H9 (cell line): ENCODE measurements around the gene PREX1. TPM values are rescaled to one million over a fixed set of nuclear protein-coding genes. Genes with fewer than 3 reads are reported as not detected.

ENCODE experiments used
- DNase-seq: peaks from one replicate; pipeline ENCODE4 v3.0.0-alpha.2; 2017
- H2AFZ ChIP-seq: one replicate; pipeline ENCODE4 v1.6.1; 2013; ENCODE audit warnings: mild to moderate bottlenecking, low read length, control low read depth, moderate library complexity
- H2AK5ac ChIP-seq: 2 replicates; pipeline ENCODE4 v1.6.1; 2013; ENCODE audit warnings: low read length, control low read depth, mixed read lengths; ENCODE audit not compliant: insufficient read length
- H2BK120ac ChIP-seq: one replicate; pipeline ENCODE4 v1.6.1; 2013; ENCODE audit warnings: low read depth, mild to moderate bottlenecking, low read length, control low read depth, inconsistent platforms; ENCODE audit not compliant: poor library complexity, severe bottlenecking
- H2BK12ac ChIP-seq: 2 replicates; pipeline ENCODE4 v1.6.1; 2013; ENCODE audit warnings: low read length, control low read depth, mixed read lengths, low read depth; ENCODE audit not compliant: insufficient read length
- H2BK15ac ChIP-seq: 2 replicates; pipeline ENCODE4 v1.6.1; 2013; ENCODE audit warnings: low read depth, low read length, control low read depth
- H2BK20ac ChIP-seq: one replicate; pipeline ENCODE4 v1.6.1; 2013; ENCODE audit warnings: low read depth, mild to moderate bottlenecking, low read length, control low read depth, inconsistent platforms; ENCODE audit not compliant: poor library complexity, severe bottlenecking
- H2BK5ac ChIP-seq: 2 replicates; pipeline ENCODE4 v1.6.1; 2013; ENCODE audit warnings: low read length, control low read depth, mixed read lengths; ENCODE audit not compliant: insufficient read length
- H3K14ac ChIP-seq: 2 replicates; pipeline ENCODE4 v1.6.1; 2013; ENCODE audit warnings: low read length, control low read depth; ENCODE audit not compliant: insufficient read depth
- H3K18ac ChIP-seq: 2 replicates; pipeline ENCODE4 v1.6.1; 2013; ENCODE audit warnings: low read depth, mild to moderate bottlenecking, mixed read lengths, low read length, control low read depth; ENCODE audit not compliant: insufficient read length
- H3K23ac ChIP-seq: 2 replicates; pipeline ENCODE4 v1.6.1; 2013; ENCODE audit warnings: low read length, control low read depth, mixed read lengths, low read depth; ENCODE audit not compliant: insufficient read length
- H3K23me2 ChIP-seq: 2 replicates; pipeline ENCODE4 v1.6.1; 2013; ENCODE audit warnings: low read depth, mild to moderate bottlenecking, mixed read lengths, low read length, control low read depth; ENCODE audit not compliant: insufficient read length, poor library complexity, severe bottlenecking
- H3K27ac ChIP-seq: 2 replicates; pipeline ENCODE4 v1.5.1; 2013; ENCODE audit warnings: low read length, control low read depth, mixed read lengths, low read depth; ENCODE audit not compliant: insufficient read length
- H3K27me3 ChIP-seq: 2 replicates; pipeline ENCODE4 v1.6.1; 2013; ENCODE audit warnings: low read length, control low read depth, inconsistent platforms; ENCODE audit not compliant: insufficient read depth
- H3K4ac ChIP-seq: 2 replicates; pipeline ENCODE4 v1.6.1; 2013; ENCODE audit warnings: low read depth, mild to moderate bottlenecking, control low read depth, inconsistent platforms, low read length, moderate library complexity
- H3K4me1 ChIP-seq: 2 replicates; pipeline ENCODE4 v1.6.1; 2013; ENCODE audit warnings: low read length, control low read depth, inconsistent platforms; ENCODE audit not compliant: insufficient read depth
- H3K4me2 ChIP-seq: 2 replicates; pipeline ENCODE4 v1.6.1; 2013; ENCODE audit warnings: low read length, control low read depth, mixed read lengths; ENCODE audit not compliant: insufficient read length, insufficient read depth
- H3K56ac ChIP-seq: 2 replicates; pipeline ENCODE4 v1.6.1; 2013; ENCODE audit warnings: low read depth, mild to moderate bottlenecking, mixed read lengths, low read length, control low read depth; ENCODE audit not compliant: insufficient read length
- H3K79me1 ChIP-seq: 2 replicates; pipeline ENCODE4 v1.6.1; 2013; ENCODE audit warnings: low read depth, mild to moderate bottlenecking, moderate library complexity, low read length, control low read depth, inconsistent platforms; ENCODE audit not compliant: insufficient read depth, poor library complexity, severe bottlenecking
- H3K79me2 ChIP-seq: 2 replicates; pipeline ENCODE4 v1.6.1; 2013; ENCODE audit warnings: low read length, control low read depth, inconsistent platforms; ENCODE audit not compliant: insufficient read depth
- H3K9ac ChIP-seq: 2 replicates; pipeline ENCODE4 v1.6.1; 2013; ENCODE audit warnings: low read length, control low read depth, mixed read lengths; ENCODE audit not compliant: insufficient read length; ENCODE audit errors: extremely low read depth
- H3K9me3 ChIP-seq: one replicate; pipeline ENCODE4 v1.6.1; 2013; ENCODE audit warnings: low read depth, low read length, inconsistent platforms; ENCODE audit not compliant: control insufficient read depth
- H3T11ph ChIP-seq: one replicate; pipeline ENCODE4 v1.6.1; 2013; ENCODE audit warnings: mild to moderate bottlenecking, low read length, control low read depth, inconsistent platforms
- H4K20me1 ChIP-seq: one replicate; pipeline ENCODE4 v1.6.1; 2013; ENCODE audit not compliant: control insufficient read depth, insufficient read length, insufficient read depth
- H4K5ac ChIP-seq: 2 replicates; pipeline ENCODE4 v1.6.1; 2013; ENCODE audit warnings: low read depth, mild to moderate bottlenecking, mixed read lengths, low read length, control low read depth; ENCODE audit not compliant: insufficient read length
- H4K8ac ChIP-seq: replicated peaks from 2 replicates; pipeline ENCODE4 v1.6.1; 2013; ENCODE audit warnings: low read length, control low read depth, mixed read lengths, low read depth; ENCODE audit not compliant: insufficient read length
- H4K91ac ChIP-seq: 2 replicates; pipeline ENCODE4 v1.6.1; 2013; ENCODE audit warnings: low read depth, mild to moderate bottlenecking, moderate library complexity, mixed read lengths, low read length, control low read depth; ENCODE audit not compliant: insufficient read length
- H3K27ac Mint-ChIP-seq, 3 experiments: 2 replicates in 2 of 3; 3 replicates in 1 of 3; pipeline ENCODE4 v1.8.0; 2020 to 2021; ENCODE audit warnings: mixed read lengths in 3 of 3, mild to moderate bottlenecking in 1 of 3, moderate library complexity in 1 of 3
- H3K27me3 Mint-ChIP-seq: 2 replicates; pipeline ENCODE4 v1.8.0; 2021; ENCODE audit warnings: low read depth, mild to moderate bottlenecking, moderate library complexity, mixed read lengths
- H3K36me3 Mint-ChIP-seq, 3 experiments: 2 replicates in 2 of 3; 3 replicates in 1 of 3; pipeline ENCODE4 v1.8.0; 2020 to 2021; ENCODE audit warnings: low read depth in 3 of 3, mixed read lengths in 3 of 3; ENCODE audit not compliant: insufficient read depth in 1 of 3
- H3K4me1 Mint-ChIP-seq, 2 experiments: 2 replicates each; pipeline ENCODE4 v1.8.0; 2020; ENCODE audit warnings: mixed read lengths in 2 of 2
- H3K4me3 Mint-ChIP-seq, 2 experiments: 2 replicates in 1 of 2; 3 replicates in 1 of 2; pipeline ENCODE4 v1.8.0; 2020 to 2021; ENCODE audit warnings: mild to moderate bottlenecking in 2 of 2, mixed read lengths in 2 of 2, moderate library complexity in 1 of 2
- H3K9me3 Mint-ChIP-seq, 2 experiments: 2 replicates in 1 of 2; 3 replicates in 1 of 2; pipeline ENCODE4 v1.8.0; 2020; ENCODE audit warnings: mild to moderate bottlenecking in 2 of 2, mixed read lengths in 2 of 2, moderate library complexity in 1 of 2
- WGBS: extraction: QIAGEN DNeasy Blood & Tissue Kit; methylation state at CpG from one replicate; pipeline ENCODE4 v1.1.7; 2013; ENCODE audit warnings: missing lambda C conversion rate, low lambda C conversion rate, mixed read lengths; ENCODE audit not compliant: insufficient read length; ENCODE audit errors: extremely low coverage; 5-methylcytosine and 5-hydroxymethylcytosine counted together
- total RNA-seq: library from RNA; stranded (reverse); gene quantifications from 2 replicates; pipeline ENCODE4 v1.2.1, GENCODE V29; 2021
- TF ChIP-seq, protein P1 (sequence below): fragments of 200-600 bp; sonication (generic); conservative IDR thresholded peaks from 3 replicates; pipeline ENCODE4 v1.8.0; 2021; ENCODE audit warnings: antibody characterized with exemption, mild to moderate bottlenecking

PREX1 gene
- total RNA-seq, 1 experiment from 2014 or later = 6.6 TPM

DNA sequence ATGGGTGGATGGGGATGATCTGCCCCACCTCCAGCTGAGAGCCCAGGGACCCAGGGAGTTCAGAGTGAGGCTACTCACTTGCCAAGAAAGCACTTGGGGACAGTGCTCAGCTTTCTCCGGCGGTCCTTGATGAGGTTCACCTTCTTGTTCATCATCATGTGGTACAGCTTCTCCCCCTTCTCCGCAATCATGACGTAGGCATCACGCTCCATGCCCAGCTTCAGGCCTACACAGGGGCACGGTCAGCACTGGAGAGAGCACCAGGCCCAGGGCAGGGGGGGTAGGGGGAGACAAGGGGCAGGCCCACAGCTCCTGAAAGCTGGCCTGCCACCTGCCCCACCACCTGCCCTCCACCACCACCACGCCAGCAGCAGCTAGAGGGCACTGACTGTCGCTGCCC, 139.2 kb downstream of the PREX1 start:
- TF ChIP-seq, protein P1, sequence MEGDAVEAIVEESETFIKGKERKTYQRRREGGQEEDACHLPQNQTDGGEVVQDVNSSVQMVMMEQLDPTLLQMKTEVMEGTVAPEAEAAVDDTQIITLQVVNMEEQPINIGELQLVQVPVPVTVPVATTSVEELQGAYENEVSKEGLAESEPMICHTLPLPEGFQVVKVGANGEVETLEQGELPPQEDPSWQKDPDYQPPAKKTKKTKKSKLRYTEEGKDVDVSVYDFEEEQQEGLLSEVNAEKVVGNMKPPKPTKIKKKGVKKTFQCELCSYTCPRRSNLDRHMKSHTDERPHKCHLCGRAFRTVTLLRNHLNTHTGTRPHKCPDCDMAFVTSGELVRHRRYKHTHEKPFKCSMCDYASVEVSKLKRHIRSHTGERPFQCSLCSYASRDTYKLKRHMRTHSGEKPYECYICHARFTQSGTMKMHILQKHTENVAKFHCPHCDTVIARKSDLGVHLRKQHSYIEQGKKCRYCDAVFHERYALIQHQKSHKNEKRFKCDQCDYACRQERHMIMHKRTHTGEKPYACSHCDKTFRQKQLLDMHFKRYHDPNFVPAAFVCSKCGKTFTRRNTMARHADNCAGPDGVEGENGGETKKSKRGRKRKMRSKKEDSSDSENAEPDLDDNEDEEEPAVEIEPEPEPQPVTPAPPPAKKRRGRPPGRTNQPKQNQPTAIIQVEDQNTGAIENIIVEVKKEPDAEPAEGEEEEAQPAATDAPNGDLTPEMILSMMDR = no peak
- peaks cover 16 to 36% of the 10 kb centered on the region in 2 experiments for H3K4me1 Mint-ChIP-seq
- H2AFZ ChIP-seq = no peak overlapping the region
- no peak overlapping the region for H3T11ph ChIP-seq
- no peaks in the 10 kb centered on the region for H3K9me3 Mint-ChIP-seq
- peaks cover 2% of the 10 kb centered on the region; the same call in 1 of the 2 replicates for H3K27me3 Mint-ChIP-seq
- no peak overlapping the region for H2BK20ac ChIP-seq
- no peak overlapping the region for H4K91ac ChIP-seq
- H3K27ac ChIP-seq = no peak overlapping the region
- no peak overlapping the region for H3K18ac ChIP-seq
- H4K8ac ChIP-seq = no peak overlapping the region
- no peaks in the 10 kb centered on the region for H4K20me1 ChIP-seq
- WGBS = no CpG with 5 or more reads among the region's 8 CpGs
- peaks cover 0 to 5% (median 2%) of the 10 kb centered on the region in 3 experiments; a peak in 2 of 7 replicates for H3K36me3 Mint-ChIP-seq
- H3K56ac ChIP-seq = no peak overlapping the region
- peaks cover 4% of the 10 kb centered on the region; the same call in 1 of the 2 replicates for H3K4me1 ChIP-seq
- no peaks in the 10 kb centered on the region for H3K79me1 ChIP-seq
- no peak overlapping the region for H3K27ac Mint-ChIP-seq
- H3K23ac ChIP-seq = no peak overlapping the region
- H3K4me3 Mint-ChIP-seq = no peak overlapping the region
- no peak overlapping the region for H3K9ac ChIP-seq
- no peak for DNase-seq
- no peaks in the 10 kb centered on the region for H3K23me2 ChIP-seq
- no peak overlapping the region for H3K14ac ChIP-seq
- no peak overlapping the region for H4K5ac ChIP-seq
- no peaks in the 10 kb centered on the region for H3K9me3 ChIP-seq
- H2BK15ac ChIP-seq = no peak overlapping the region
- no peak overlapping the region for H3K4ac ChIP-seq
- no peak overlapping the region for H2AK5ac ChIP-seq
- no peak overlapping the region for H2BK12ac ChIP-seq
- no peaks in the 10 kb centered on the region for H3K27me3 ChIP-seq
- no peak overlapping the region for H2BK120ac ChIP-seq
- H2BK5ac ChIP-seq = no peak overlapping the region
- H3K79me2 ChIP-seq = no peaks in the 10 kb centered on the region
- H3K4me2 ChIP-seq = no peak overlapping the region
